OCI-LY7 (cell line): ENCODE data around the gene PEAK3.

Experiments used
- EZH2phosphoT487 ChIP-seq: fragments of 200-600 bp; sonication (generic); IDR thresholded peaks from 2 replicates; pipeline ENCODE4 v1.6.1; 2018; ENCODE audit warnings: low read depth, borderline replicate concordance, mild to moderate bottlenecking, mixed run types, antibody characterized with exemption, low read length, moderate library complexity, mixed read lengths
- TF ChIP-seq, protein P1 (sequence below): fragments of 200-600 bp; sonication (generic); conservative IDR thresholded peaks from 2 replicates; pipeline ENCODE4 v1.5.1; 2014; ENCODE audit warnings: mild to moderate bottlenecking, antibody characterized with exemption, low read length, moderate library complexity, mixed read lengths

DNA sequence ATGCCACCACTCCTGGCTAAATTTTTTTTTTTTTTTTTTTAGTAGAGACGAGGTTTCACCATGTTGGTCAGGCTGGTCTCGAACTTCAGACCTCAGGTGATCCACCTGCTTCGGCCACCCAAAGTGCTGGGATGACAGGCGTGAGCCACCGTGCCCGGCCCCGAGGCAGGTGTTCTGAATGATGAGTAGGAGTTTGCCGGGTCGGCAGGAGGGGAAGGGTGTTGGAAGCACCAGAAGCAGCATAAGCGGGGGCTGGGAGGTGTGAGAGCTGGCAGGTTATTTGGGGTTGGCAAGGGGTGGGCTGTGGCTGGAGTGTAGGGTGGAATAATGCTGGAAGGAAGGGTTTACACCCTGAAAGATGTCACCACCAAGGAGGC lies 48.3 kb upstream of the PEAK3 start:
- no peak for TF ChIP-seq EZH2phosphoT487
- TF ChIP-seq, protein P1, sequence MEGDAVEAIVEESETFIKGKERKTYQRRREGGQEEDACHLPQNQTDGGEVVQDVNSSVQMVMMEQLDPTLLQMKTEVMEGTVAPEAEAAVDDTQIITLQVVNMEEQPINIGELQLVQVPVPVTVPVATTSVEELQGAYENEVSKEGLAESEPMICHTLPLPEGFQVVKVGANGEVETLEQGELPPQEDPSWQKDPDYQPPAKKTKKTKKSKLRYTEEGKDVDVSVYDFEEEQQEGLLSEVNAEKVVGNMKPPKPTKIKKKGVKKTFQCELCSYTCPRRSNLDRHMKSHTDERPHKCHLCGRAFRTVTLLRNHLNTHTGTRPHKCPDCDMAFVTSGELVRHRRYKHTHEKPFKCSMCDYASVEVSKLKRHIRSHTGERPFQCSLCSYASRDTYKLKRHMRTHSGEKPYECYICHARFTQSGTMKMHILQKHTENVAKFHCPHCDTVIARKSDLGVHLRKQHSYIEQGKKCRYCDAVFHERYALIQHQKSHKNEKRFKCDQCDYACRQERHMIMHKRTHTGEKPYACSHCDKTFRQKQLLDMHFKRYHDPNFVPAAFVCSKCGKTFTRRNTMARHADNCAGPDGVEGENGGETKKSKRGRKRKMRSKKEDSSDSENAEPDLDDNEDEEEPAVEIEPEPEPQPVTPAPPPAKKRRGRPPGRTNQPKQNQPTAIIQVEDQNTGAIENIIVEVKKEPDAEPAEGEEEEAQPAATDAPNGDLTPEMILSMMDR, result no peak
